HG03558 (cell line): ENCODE measurements around the gene SPATA21.

Experiments used
- ATAC-seq: cut with Tn5 transposase; IDR thresholded peaks from one replicate; pipeline ENCODE4 v1.9.1; 2021; ENCODE audit warnings: moderate number of reproducible peaks; ENCODE audit not compliant: unreplicated experiment; ENCODE audit errors: extremely low read depth

SPATA21 gene

GRCh38 chr1:16354619-16355018, 82.6 kb downstream of the SPATA21 start:
- no peak for ATAC-seq

DNA sequence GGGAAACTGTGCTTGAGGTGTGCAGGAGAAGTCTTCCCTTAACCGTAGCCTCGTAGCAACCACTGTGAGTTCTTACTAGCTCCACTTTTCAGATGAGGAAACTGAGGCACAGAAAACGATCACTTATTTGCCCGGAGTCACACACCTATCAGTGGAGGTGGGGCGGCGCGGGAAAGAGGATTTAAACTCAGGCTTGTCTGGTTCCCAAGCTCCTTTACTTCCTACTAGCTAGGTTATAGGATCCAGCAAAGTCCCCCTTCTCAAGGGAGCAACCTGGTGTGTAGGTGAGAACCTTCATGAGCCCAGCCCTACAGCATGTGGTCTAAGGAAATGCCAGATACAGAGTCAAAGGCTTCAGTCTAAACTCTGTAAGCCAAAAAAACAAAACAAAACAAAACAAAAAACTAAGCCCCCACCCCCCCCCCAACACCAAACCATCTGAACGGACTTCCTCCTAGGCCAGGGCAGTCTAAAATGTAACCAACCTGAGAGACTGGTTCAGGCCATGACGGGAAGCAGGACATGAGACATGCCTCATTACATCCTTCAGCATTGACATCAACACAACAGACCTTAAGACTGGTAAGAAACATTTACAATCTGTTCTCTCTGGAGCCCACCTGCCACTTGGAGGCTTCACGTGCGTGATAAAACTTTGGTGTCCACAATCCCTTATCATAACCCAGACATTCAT, 84.2 kb downstream of the SPATA21 start:
- ATAC-seq: no peak

DNA sequence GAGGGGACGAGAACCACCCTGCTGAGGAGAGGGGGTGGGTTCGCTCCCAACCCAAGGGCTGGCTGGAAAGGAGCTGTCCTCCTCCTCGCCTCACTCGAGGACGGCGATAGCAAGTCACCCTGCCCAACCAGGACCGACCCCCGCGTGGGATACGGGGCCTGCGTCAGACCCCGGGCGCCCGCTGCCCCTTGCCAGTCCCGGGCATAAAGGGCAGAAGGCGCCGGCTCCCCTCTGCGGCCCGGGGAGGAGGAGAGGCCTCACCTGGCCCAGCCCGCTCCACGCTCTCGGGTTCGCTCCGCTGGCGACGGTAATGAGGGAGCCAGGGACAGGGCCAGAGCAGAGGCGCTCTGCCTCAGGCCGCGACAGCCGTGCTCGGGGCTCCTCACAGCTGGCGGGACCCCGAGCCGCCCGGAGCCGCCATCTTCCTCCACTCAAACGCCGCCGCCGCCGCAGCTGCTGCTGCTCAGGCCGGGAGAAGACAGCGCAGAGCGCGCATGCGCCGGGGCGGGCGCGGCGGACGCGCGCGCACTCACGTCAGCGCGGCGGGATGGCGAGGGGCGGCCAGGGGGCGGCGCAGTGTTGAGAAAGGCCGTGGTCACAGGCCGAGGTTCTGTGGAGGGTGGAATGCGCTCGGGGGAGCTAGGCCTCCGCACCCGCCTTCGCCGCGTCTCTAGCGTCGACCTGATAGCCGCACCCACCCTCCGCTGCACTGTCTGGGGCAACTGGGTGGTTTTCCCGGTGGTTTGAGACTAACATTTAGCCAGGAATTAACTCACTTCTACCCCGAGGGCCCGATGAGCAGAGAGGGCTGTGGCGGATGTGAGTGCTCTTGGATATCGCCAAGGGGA, 85.0 kb downstream of the SPATA21 start, which contains the start of gene FBXO42:
Gene FBXO42 (minus strand): TSS at position 487 of the 848 bp plus-strand sequence. CDS start 37,062 bp downstream, outside the sequence.
- ATAC-seq: peak; percentile 67

DNA sequence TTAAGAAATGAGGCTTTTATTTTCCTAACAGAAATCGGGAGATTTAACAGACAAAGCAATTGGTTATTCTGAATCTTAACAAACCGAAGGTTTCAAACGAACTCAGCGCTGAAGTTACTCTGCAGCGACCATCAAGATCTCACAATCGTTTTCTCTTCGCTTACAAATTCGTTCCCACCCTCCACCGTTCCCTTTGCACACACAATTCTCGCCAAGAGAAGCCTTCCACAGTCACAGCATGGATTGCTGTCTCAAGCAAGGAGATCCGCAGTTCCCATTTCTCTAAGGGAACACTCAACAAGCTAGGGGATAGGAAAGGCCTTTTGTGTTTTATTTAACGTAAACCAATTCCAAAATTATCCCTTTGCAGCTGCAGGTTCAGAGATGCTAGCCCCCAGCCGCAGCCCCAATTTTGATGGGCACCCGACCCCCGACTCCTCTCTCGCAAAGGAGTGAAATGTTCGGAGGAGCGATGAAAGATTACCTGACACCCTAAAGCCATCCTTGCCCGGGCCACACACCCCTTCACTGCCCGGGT, 85.7 kb downstream of the SPATA21 start:
- no peak for ATAC-seq

- ATAC-seq: no peak
Measured at GRCh38 chr1:16349847-16350406, 87.3 kb downstream of the SPATA21 start.
